ENCODE measurements around the gene BHMT2.

The BHMT2 gene

GRCh38 chr5:79069488-79070349 lies at the start of gene BHMT2, which contains the start of gene DMGDH:
BHMT2 (plus strand) TSS chr5:79069767; CDS start chr5:79069783, 16 bp downstream.
DMGDH (minus strand) TSS chr5:79069674; CDS start chr5:79069620, 54 bp downstream.
- peak; percentile 45 for DNase-seq

- peak; percentile 80 for DNase-seq
These were observed 48.6 kb upstream of the BHMT2 start for GRCh38 chr5:79020861-79021561.

DNA sequence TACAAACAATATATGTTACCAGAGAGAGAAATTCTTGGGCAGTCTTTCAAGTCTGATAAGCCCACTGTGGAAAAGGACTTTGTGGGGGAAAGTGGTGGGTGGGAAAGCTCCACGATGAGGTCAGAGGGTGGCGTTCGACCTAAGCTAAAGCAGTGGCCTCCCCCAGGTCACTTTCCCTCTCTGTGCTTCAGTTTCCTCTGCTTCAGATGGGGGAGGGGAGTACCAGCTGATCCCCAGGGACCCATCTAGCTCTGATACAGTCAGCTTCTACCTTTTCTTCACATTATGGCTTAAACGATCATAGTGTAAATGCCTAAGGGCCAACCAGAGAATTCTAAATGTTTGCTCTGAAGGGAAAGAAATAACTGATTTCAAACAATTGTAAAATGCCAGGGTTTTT lies 47.8 kb upstream of the BHMT2 start:
- no peak for DNase-seq

- DNase-seq: no peak
These were observed 46.8 kb upstream of the BHMT2 start for GRCh38 chr5:79022771-79023170.

DNA sequence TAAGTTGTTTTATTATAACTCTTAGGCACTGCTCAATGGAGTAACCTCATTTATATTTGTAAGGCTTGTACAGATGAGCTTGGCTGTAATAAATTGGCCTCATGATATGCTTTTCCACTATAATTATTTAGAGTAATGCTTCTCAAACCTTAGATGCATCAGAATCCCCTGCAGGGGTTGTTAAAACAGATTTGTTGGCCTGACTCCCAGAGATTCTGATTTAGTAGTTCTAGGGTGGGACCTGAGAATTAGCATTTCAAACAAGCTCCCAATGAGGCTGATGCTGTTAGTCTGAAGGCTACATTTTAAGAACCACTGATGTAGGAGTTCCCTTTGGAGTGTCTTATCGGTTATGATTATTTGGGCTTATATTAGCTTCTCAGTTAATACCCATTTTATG lies 46.2 kb upstream of the BHMT2 start:
- no peak for DNase-seq

DNA sequence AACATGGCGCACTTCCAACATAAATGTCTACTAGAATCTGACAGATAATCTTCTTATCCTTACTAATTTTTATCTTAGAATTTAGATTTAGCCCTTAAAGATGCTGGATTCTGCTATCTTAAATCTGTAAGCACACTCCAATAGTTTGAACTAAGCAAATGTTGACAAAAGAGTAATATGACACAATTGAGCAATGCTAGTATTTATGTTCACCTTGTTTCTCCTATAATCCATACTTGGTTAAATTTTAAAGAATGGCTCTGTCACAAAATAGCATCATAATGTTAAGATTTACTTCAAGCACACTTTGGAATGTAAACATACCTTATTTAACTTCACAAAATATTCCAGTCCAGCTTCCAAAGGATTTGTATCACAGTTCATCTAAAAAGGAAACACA lies 45.6 kb upstream of the BHMT2 start:
- DNase-seq: no peak

DNA sequence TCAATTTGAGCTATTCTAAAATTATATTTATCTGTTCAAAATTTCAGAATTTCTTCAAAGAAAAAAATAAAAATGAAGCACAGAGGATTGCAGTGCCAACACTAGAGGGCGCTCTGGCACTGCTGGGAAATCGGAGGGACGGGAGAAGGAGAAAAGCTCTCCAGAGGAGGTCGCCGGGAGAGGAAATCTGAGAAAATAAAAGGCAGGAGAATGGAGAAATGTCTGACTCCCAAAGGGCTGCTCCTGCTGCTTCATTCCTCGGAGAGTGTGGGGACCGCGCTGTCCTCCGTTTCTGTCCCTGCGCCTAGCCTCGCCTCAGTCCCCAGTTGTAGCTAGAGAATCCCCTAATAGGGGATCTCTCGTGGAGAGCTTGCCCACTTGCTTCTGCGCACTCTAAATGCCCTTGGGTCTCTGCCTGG lies 44.5 kb upstream of the BHMT2 start:
- peak; percentile 68 for DNase-seq

DNA sequence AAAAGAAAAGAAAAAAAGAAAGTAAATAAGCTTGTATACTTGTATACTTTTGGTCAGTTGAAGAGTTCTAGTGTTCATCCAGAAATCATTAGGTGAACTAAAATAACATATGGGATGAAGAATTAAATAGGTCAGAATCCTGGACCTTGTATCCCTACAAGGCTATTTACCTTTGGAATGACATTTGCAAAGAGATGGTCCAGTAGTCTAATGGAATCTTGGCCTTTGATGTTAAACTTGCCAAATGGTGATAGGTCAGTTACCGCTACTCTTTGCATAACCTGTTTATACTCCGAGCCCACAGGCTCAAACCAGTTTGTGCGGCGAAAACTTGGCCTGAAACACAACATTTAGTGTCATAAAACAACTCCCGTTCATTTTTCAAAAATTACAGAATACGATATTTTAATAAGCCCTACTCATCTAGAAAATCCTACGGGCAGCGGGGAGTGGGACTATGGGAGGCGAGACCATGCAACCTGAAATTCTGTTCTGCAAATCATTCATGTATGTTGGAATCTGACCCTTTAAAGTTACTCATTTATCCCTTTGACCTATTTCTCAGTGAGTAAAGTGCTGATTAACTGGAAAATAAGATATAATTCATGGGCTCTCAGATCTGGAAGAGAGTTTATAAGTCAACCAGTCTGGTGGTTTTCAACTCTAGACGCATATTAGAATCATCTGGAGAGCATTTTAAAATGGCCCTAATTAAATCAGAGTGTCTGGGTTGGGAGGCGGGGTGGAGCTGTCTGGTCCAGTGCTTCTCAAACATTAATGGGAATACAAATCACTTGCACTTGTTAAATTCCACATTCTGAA lies 38.7 kb upstream of the BHMT2 start:
- DNase-seq: no peak

- DNase-seq: no peak
These were observed 38.1 kb upstream of the BHMT2 start for GRCh38 chr5:79031485-79031867.

- DNase-seq: no peak
These were observed 37.4 kb upstream of the BHMT2 start for GRCh38 chr5:79032031-79032695.

GRCh38 chr5:79032782-79033181 lies 36.8 kb upstream of the BHMT2 start:
- no peak for DNase-seq

GRCh38 chr5:79035237-79035636 lies 34.3 kb upstream of the BHMT2 start:
- no peak for DNase-seq

DNA sequence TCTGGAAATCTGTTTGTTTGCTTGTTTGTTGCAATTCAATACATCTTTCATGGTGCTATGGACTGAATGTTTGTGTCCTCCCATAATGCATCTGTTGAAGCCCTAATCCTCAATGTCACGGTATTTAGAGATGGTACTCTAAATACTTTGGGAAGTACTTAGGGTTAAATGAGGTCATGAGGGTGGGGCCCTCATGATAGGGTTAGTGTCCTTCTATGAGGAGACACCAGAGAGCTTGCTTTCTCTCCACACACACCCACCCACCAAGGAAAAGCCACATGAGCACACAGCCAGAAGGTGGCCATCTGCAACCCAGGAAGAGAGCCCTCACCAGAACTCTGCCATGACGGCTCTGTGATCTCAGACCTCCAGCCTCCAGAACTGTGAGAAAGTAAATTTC lies 32.8 kb upstream of the BHMT2 start:
- no peak for DNase-seq

GRCh38 chr5:79042188-79042587 lies 27.4 kb upstream of the BHMT2 start:
- no peak for DNase-seq

GRCh38 chr5:79047199-79047598 lies 22.4 kb upstream of the BHMT2 start:
- DNase-seq: no peak

- no peak for DNase-seq
These were observed 21.1 kb upstream of the BHMT2 start for GRCh38 chr5:79048437-79048836.

DNA sequence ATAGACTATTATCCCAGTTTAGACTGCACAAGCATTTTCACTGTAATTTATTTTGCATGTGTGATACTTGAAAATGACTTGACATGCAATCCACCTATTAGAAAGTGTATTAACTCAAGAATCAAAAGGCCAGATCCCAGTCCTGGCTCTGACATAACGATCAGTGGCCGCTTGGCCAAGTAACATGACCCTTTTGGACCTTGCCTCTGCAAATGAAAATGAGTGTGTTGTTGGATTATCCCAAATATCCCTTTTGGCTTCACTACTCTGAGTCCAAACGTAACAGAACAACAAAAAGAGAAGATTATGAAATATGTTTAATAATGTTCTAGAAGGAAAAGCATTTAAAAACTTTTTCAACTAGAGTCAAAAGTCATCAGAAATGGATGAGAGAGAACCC lies 19.1 kb upstream of the BHMT2 start:
- no peak for DNase-seq

DNA sequence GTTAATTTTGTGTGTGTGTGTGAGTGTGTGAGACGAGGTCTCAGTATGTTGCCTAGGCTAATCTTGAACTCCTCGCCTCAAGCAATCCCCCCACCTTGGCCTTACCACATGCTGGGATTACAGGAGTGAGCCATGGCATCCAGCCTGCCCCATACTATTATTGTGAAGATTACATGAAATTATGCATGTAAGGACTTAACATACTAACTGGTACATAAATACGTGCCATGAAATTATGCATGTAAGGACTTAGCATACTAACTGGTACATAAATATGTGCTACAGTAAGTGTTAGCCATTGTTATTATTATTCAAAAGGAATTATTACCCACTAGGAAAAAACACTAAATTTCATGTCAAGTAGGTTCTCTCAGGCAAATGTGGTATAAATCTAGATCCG lies 16.2 kb upstream of the BHMT2 start:
- DNase-seq: no peak

DNA sequence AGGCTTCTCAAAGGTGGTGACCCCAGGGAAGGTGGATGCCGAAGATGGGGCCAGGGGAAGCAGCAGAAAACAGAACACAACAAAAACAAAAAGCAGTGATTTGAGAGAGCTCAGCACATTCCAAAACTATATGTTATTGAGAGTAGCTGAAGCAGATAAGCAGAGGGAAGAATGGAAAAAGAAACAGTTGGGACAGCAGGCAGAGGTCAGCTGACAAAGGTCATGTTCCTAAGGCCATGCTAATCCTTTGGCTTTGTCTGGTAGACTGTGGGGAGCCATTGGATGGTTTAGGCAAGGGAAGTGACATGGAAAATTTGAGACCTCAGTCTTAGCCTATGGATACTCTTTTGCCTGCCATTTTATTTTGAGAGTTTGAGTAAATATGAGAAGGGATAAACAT lies 14.6 kb upstream of the BHMT2 start:
- no peak for DNase-seq

- DNase-seq: no peak
These were observed 12.7 kb upstream of the BHMT2 start for GRCh38 chr5:79056847-79057246.

GRCh38 chr5:79059674-79060073 lies 9.9 kb upstream of the BHMT2 start:
- DNase-seq: no peak

GRCh38 chr5:79062436-79062835 lies 7.1 kb upstream of the BHMT2 start:
- DNase-seq: no peak

- DNase-seq: peak; percentile 60
These were observed 742 bp downstream of the BHMT2 start for GRCh38 chr5:79070350-79070667.
